Type B pancreatic cell (in vitro differentiated cells): ENCODE measurements around the gene TMEM178B. TPM values are rescaled to one million over a fixed set of nuclear protein-coding genes. Genes with fewer than 3 reads are reported as not detected.

Source experiments
- DNase-seq: peaks from one replicate; pipeline ENCODE4 v3.0.0; 2021; ENCODE audit warnings: mixed read lengths; ENCODE audit not compliant: unreplicated experiment; ENCODE audit errors: extremely low spot score
- H3K27ac Mint-ChIP-seq: 2 replicates; pipeline ENCODE4 v1.8.0; 2021; ENCODE audit warnings: mild to moderate bottlenecking, mixed read lengths
- H3K27me3 Mint-ChIP-seq: 2 replicates; pipeline ENCODE4 v1.8.0; 2021; ENCODE audit warnings: mixed read lengths
- H3K36me3 Mint-ChIP-seq: 2 replicates; pipeline ENCODE4 v1.8.0; 2021; ENCODE audit warnings: mixed read lengths
- H3K4me1 Mint-ChIP-seq: one replicate; pipeline ENCODE4 v1.8.0; 2021; ENCODE audit warnings: mixed read lengths; ENCODE audit not compliant: unreplicated experiment
- H3K4me3 Mint-ChIP-seq: 2 replicates; pipeline ENCODE4 v1.8.0; 2021; ENCODE audit warnings: mild to moderate bottlenecking, mixed read lengths
- H3K9me3 Mint-ChIP-seq: 2 replicates; pipeline ENCODE4 v1.8.0; 2021; ENCODE audit warnings: mixed read lengths
- CTCF ChIP-seq: fragments of 200-600 bp; sonication (generic); conservative IDR thresholded peaks from 2 replicates; pipeline ENCODE4 v1.5.0; 2021; ENCODE audit warnings: antibody characterized with exemption, mild to moderate bottlenecking
- total RNA-seq: library from RNA; stranded (reverse); gene quantifications from 2 replicates; pipeline ENCODE4 v1.2.1, GENCODE V29; 2021; ENCODE audit warnings: low replicate concordance

TMEM178B gene
- total RNA-seq, 1 donor from 2014 or later = 8.7 TPM

- H3K36me3 Mint-ChIP-seq = no peaks in the 10 kb centered on the region
- peaks cover 4% of the 10 kb centered on the region for H3K27me3 Mint-ChIP-seq
- TF ChIP-seq CTCF = no peak
- H3K4me1 Mint-ChIP-seq = no peaks in the 10 kb centered on the region
- DNase-seq = no peak
- no peak overlapping the region for H3K4me3 Mint-ChIP-seq
- H3K27ac Mint-ChIP-seq = no peak overlapping the region
- no peaks in the 10 kb centered on the region for H3K9me3 Mint-ChIP-seq
Observed at GRCh38 chr7:141312828-141313521, 239.1 kb downstream of the TMEM178B start.

GRCh38 chr7:141313896-141314295 is 240.0 kb downstream of the TMEM178B start:
- Mint-ChIP-seq H3K36me3 (no peaks in the 10 kb centered on the region), H3K27ac (no peak overlapping the region), H3K9me3 (no peaks in the 10 kb centered on the region), H3K4me3 (no peak overlapping the region), H3K4me1 (no peaks in the 10 kb centered on the region), H3K27me3 (peaks cover 4% of the 10 kb centered on the region)
- DNase-seq = no peak
- TF ChIP-seq CTCF = no peak

GRCh38 chr7:141317033-141317585 is 243.2 kb downstream of the TMEM178B start:
- DNase-seq = no peak
- no peaks in the 10 kb centered on the region for H3K36me3 Mint-ChIP-seq
- H3K4me3 Mint-ChIP-seq = no peak overlapping the region
- H3K4me1 Mint-ChIP-seq = no peaks in the 10 kb centered on the region
- H3K27me3 Mint-ChIP-seq = peaks cover 3% of the 10 kb centered on the region
- no peak for TF ChIP-seq CTCF
- no peaks in the 10 kb centered on the region for H3K9me3 Mint-ChIP-seq
- no peak overlapping the region for H3K27ac Mint-ChIP-seq

- DNase-seq = no peak
- Mint-ChIP-seq H3K4me3 (no peak overlapping the region), H3K27me3 (no peaks in the 10 kb centered on the region), H3K27ac (no peak overlapping the region), H3K9me3 (no peaks in the 10 kb centered on the region), H3K4me1 (no peaks in the 10 kb centered on the region), H3K36me3 (no peaks in the 10 kb centered on the region)
- no peak for TF ChIP-seq CTCF
Observed at GRCh38 chr7:141320287-141320686, 246.4 kb downstream of the TMEM178B start.

- no peak for DNase-seq
Observed at GRCh38 chr7:141322383-141322782, 248.5 kb downstream of the TMEM178B start.

More at GRCh38 chr7:141322383-141322782, 248.5 kb downstream of the TMEM178B start:
- Mint-ChIP-seq H3K27me3 (no peaks in the 10 kb centered on the region), H3K36me3 (no peaks in the 10 kb centered on the region), H3K9me3 (no peaks in the 10 kb centered on the region), H3K4me1 (no peaks in the 10 kb centered on the region), H3K27ac (no peak overlapping the region), H3K4me3 (no peak overlapping the region)
- no peak for TF ChIP-seq CTCF
